Activated CD4-positive, CD25-positive, alpha-beta regulatory T cell (primary cell): ENCODE data around the gene GPR108.

Source experiments
- DNase-seq, 4 experiments: peaks; one replicate each; lab custom pipeline; 2025; lab: John Stamatoyannopoulos, UW

GPR108 gene

GRCh38 chr19:6707011-6707657 is 30.2 kb downstream of the GPR108 start:
- DNase-seq = no peak

- DNase-seq = no peak
Observed at GRCh38 chr19:6706633-6706958, 30.8 kb downstream of the GPR108 start.

- no peak for DNase-seq
Observed at GRCh38 chr19:6705931-6706632, 31.3 kb downstream of the GPR108 start.

- DNase-seq = no peak
Observed at GRCh38 chr19:6700586-6701316, 36.6 kb downstream of the GPR108 start.

GRCh38 chr19:6699935-6700334 is 37.4 kb downstream of the GPR108 start:
- DNase-seq = no peak

GRCh38 chr19:6697291-6697690 is 40.1 kb downstream of the GPR108 start:
- DNase-seq = no peak

GRCh38 chr19:6696239-6696820 is 41.0 kb downstream of the GPR108 start:
- DNase-seq = no peak

- DNase-seq = no peak
Observed at GRCh38 chr19:6694147-6694815, 43.1 kb downstream of the GPR108 start.

GRCh38 chr19:6693681-6694080 is 43.7 kb downstream of the GPR108 start:
- no peak for DNase-seq

GRCh38 chr19:6693056-6693471 is 44.3 kb downstream of the GPR108 start:
- no peak for DNase-seq

GRCh38 chr19:6692027-6692426 is 45.4 kb downstream of the GPR108 start:
- DNase-seq = no peak

GRCh38 chr19:6691342-6691741 is 46.0 kb downstream of the GPR108 start:
- DNase-seq = no peak

- DNase-seq = no peak
Observed at GRCh38 chr19:6690160-6690885, 47.1 kb downstream of the GPR108 start.

- no peak for DNase-seq
Observed at GRCh38 chr19:6687114-6687513, 50.3 kb downstream of the GPR108 start.

- DNase-seq = no peak
Observed at GRCh38 chr19:6686628-6686975, 50.8 kb downstream of the GPR108 start.

GRCh38 chr19:6685962-6686627 is 51.3 kb downstream of the GPR108 start:
- no peak for DNase-seq

- no peak for DNase-seq
Observed at GRCh38 chr19:6685482-6685881, 51.9 kb downstream of the GPR108 start.

- DNase-seq = no peak
Observed at GRCh38 chr19:6683971-6684370, 53.4 kb downstream of the GPR108 start.

GRCh38 chr19:6682607-6683128 is 54.7 kb downstream of the GPR108 start:
- DNase-seq = no peak

GRCh38 chr19:6680141-6680540 is 57.2 kb downstream of the GPR108 start:
- no peak for DNase-seq
